GM21737 (cell line): ENCODE data around the gene MEGF11.
"Not testable (repeated sequence)": the region's sequence is repeated elsewhere in the genome, so short reads cannot be mapped to it uniquely, and the experiment has no call there.

Source experiments
- ATAC-seq: cut with Tn5 transposase; IDR thresholded peaks from one replicate; pipeline ENCODE4 v1.9.1; 2021; ENCODE audit warnings: mild to moderate bottlenecking, moderate library complexity; ENCODE audit not compliant: unreplicated experiment

The MEGF11 gene

DNA sequence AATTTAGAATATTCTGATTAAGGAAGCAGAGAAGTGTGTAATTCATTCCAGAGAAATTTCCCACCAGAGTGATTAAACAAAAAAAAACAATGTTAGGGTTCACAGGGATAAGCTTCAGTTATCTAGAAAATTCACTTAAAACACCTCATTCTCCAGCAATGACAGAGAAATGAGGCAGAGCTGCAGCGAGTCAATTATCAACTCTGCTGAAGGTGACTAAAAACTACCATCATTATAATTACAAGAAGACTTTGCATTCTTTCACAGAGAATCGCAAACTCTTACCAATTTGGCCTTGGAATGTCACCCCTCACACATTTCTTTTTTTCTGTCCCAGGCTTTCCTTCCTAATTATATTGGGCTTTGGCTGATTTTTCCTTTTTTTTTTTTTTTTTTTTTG is 267.1 kb downstream of the MEGF11 start:
- no peak for ATAC-seq

DNA sequence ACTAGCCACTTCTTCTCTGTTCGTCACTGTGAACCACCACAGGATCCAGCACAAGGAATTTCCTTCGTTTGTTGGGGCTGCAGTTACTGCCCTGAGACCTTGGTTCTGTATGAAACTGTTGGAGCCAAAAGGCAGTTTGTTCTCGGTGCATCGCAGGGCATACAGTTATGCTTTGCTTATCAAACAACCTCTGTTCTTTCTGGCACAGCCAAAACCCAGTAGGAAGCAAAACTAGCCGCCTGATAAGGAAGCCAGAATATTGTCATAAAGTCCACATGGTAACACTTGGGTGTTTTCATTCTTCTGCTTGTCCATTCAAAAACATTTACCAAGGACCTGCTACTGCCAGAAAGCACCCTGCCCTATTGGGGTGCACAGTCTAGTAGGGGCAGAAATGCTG is 268.2 kb downstream of the MEGF11 start:
- ATAC-seq: no peak

DNA sequence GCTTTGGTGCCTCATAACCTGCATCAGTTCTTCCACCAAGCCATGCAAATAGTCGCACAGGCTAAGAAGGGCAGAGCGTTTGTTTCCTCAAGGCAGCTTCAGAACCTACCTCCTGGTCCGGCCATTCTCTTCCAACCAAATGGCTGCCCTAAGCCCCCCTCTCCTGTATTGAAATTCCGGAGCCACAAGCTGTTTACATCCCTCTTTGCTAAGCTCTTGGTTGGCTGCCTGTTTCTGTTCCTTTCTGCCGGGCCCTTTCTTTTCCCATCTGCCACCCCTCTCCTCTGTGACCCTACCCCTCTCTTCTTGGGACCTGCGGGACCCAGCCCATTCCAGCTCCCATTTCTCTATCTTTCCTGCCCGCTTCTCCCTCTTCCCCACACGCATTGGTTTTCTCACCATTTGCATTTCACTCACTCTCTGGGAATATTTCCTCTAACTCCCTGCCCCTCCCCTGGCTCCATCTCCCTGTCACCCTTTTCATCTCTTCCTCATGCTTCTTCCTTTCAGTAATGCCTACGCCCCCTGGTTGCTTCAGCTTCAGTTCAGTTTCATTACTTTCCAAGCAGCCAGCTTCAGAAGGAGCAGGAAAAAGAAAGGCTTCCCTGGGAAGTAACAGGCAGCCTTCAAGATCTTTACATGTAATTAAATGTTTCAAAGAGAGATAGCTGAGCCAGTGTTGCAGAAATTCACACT is 270.8 kb downstream of the MEGF11 start:
- no peak for ATAC-seq

DNA sequence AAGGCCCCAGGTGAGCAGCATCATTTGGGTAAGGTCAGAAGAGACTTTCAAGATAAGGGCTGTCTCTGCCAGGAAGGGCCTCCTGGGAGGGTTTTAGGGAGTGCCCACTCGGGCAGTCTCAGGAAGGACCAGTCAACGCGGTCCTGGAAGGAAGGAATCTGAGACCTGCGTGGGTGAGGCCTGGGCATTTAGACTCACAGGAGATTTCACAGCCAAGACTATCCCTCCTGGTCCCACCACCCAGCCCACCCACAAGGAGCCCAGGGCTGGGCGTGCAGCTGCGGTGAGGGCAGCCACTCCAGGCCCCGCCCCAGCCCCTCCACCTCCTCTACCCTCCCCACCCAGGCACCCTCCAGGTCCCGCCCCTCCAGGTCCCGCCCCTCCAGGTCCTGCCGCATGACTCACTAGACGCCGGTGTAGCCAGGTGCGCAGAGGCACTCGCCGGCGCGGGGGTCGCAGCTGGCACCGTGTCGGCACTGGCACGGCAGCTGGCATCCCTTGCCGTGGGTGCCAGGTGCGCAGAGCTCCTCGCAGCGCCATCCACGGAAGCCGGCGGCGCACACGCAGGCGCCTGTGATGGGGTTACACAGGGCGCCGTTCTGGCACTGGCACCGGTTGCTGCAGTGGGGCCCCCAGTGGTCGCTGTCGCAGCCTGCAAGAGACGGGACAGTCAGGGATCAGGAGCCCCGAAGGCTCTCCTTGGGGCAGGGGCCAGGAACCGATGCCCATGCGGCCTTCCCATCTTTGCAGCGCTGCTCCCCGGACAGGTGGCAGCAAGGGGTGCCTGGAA is 271.5 kb downstream of the MEGF11 start:
- ATAC-seq: no peak

DNA sequence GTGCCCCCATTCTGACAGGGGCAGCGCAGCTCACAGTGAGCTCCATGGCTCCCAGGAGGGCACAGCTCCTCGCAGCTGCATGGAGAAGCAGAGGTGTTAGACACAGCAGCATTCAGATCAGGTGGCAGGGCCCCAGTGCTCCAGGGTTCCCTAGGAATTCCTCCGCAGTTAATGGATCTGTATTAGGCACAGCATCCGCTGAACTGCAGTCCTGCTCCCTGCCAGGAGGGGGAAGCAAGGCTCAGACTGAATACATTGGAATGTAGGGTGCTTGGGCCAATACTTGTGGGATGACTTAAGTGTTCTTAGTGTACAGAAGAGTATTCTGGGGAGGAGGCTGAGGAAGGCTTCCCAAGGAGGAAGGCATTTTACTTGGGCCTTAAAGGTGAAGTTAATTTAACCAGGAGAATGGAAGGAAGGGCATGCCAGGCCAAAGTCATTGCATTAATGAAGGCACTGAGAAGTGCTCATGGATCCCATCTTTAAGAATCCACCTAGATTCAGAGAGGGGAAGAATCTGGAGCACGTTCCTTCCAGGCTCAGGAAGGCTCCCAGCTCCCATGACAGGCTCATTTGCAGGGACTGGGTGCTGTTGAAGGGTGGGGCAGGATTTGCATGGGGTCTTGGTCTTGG is 272.6 kb downstream of the MEGF11 start:
- no peak for ATAC-seq

DNA sequence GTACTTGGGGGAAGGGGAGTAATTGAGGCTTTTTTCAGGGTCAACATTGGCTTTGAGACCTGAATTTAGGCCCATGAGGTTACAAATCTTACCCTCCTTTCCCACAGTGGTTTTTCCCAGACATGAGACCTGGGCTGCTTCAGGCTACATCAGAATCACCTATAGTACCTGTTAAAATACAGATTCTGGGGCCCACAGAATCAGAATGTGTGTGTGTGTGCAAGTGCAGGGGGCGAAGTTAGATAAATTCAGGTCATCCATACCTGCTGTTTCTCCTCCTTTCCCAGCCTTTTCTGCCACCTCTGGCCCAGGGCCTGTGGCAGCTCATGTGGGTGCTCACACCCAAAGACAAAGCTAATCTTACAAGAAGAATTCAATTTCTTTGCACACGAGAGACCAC is 273.7 kb downstream of the MEGF11 start:
- ATAC-seq: no peak

DNA sequence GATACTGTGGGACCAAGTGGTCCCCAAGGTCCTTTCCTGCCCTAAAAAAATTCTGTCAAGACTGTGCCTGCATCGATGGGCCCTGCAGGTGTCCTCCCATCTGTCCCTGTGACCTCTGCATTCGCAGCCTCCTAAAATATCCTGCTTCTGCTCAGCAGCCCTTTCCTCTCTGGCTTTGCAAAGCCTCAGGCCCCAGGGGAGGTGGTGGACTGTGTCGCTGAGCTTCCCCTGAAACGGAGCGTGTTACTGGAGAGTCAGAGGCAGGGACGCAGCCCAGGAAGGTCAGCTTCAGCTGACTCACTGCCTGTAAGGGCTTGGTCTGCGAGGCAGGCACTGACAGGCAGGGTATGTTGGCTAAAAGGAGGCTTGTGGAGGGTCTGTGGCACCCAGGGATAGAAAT is 274.2 kb downstream of the MEGF11 start:
- ATAC-seq: no peak

DNA sequence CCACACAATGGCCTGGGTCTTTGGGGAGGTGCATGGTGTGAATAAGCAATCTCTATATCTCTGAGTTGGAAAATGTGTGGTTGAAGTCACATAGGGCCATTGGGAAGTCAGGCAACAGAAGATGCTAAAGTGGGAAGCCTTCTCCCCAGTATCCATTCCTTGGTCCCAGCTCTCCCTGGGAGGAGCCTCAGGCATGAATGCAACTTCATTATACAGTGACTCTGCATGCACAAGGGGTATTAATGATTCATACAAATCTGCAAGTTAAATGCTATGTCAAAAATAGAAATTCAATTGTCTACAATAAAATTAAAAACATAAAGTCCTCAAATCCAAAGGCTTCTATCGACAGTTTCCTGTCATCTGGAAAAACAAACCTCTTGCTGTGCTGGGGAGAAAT is 275.4 kb downstream of the MEGF11 start:
- ATAC-seq: no peak

DNA sequence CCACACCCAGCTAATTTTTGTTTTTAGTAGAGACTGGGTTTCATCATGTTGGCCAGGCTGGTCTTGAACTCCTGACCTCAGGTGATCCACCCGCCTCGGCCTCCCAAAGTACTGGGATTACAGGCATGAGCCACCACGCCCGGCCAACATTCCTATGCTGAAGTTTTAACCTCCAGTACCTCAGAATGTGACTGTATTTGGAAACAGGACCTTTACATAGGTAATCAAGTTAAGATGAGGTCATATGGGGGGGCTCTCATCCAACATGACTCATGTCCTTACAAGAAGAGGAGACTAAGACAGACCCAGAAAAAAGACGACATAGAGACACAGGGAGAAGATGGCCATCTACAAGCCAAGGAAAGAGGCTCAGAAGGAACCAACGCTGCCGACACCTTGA is 277.4 kb downstream of the MEGF11 start:
- ATAC-seq: not testable (repeated sequence)

DNA sequence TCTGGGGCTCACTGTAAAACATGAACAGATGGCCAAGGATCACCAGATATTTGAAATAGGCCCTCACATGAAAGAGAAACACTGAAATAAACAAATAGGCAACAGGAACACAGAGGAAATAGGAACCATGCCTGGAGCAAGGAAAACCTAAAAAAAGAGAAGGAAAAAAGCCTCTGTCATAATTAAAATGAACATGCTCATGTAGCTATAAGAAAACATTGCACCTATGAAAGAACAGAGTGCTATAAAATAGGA is 281.9 kb downstream of the MEGF11 start:
- no peak for ATAC-seq

DNA sequence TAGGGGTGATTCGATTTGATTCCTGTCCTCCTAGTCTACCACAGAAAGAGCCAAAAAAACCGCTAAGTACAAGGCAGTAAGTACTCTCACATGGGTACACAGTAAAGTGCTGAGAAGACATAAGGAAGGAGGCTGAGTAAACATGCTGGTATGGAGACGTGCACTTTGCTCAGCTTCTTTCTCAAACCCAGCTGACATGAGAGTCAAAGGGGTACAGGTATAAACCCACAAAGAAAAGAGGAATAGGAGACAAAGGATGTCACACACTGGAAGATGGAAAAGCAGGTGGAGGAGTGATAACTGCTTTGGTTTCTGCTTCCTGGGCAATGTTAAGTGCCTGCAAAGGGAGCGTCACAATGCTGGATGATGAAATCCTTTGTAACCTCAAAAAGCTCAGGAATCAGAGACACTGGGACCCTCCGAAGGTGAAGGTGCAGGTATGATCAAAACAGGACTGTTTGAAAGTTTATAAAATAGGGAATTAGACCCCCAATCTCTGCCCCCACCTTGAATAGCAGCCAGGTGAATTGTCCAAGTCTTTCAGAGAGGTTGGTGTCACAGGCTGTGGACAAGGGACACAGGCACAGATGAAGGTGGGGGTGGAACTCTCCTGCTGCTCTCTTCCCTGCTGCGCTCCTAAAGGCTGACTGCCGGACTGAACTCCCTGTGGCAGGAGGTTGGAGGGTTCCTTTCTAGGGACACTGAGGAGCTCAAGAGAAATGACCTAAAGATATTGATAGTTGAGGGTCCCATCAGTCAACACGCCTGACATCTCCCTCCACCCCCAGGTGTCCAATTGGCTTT is 282.4 kb downstream of the MEGF11 start:
- no peak for ATAC-seq

DNA sequence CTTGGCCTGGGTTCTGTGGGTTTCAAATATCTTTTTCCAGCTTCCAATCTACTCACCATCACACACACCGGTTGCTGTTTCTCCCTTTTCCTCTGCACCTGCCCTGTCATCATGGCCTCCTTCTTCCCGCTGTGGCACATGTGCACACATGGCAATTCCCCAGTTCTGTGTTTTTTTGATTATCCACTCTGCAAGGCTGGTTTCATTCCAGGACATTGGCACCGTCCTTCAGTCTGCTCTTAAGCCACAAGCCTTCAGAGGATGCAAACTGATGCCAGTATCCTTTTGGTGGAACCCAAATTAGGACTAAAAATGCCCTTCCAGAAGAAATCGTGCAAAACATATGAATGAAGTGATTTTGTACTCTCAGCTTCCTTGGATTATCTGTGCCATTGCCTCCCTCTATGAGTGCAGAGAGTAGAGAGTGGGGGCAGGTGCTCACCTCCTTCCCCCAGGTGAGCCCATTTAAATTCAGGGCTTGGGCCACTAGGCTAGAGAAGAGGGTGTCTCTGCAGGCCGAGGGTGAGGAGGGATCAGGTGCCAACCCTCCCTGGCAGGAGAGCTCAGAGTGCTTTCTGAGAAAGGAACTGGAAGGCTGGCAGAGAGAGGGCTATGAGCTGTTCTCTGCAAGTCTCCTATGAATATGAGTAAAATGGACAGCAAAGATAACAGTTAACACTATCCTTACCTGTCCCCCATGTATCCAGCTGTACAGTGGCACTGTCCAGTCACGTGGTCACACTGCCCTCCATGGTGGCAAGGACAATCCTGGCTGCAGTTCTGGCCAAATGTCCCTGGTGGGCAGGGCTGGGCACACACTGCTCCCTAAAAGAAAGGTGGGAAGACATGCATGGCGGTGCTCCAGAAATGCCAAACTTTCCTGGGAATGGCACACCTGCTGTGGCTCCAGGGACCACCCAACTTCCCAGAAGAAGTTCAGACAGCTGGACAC is 283.4 kb downstream of the MEGF11 start:
- ATAC-seq: no peak

DNA sequence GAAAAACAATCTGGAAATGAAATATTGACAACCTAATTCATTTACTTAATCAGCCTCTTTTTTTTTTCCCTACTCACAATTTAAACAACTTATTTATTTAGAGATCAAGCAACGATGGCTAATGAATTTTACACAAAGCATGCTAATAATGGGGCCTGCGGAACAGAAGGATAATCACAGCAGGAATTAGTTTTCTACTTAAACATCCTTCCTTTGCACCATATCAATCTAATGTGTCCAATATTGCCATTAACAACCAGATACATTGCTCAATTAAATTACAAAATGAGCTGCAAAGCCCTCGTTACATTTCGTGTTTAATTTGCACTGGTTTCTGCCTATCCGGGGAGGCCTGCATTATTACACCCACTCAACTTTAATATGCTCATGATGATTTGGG is 285.0 kb downstream of the MEGF11 start:
- no peak for ATAC-seq

DNA sequence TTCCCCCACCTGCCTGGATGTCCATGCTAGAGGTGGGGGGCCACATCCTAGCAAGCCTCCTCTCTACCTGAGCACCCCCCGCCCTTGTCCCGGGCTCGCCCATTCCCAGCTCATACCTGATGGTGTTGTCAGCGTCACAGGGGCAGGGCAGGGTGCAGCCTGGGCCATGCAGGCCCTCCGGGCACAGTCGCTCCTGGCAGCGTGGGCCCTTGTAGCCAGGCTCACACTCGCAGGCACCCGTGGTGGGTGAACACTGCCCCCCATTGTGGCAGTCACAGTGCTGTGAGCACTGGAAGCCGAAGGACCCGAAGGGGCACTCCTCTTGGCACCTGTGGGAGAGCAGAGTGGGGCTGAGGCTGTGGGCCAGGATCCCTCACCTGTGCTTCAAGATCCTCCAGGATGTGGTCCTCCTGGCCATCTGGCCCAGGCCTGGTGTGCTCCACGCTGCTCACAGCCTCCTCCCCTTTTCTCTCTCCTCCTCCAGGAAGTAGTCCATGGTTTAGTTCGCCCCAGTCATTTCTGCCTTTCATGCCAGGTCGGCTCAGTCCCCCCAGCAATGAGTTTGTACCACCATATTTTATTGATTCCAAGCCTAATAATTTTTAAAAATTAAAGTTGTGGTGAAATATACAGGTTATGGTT is 288.6 kb downstream of the MEGF11 start:
- ATAC-seq: no peak

DNA sequence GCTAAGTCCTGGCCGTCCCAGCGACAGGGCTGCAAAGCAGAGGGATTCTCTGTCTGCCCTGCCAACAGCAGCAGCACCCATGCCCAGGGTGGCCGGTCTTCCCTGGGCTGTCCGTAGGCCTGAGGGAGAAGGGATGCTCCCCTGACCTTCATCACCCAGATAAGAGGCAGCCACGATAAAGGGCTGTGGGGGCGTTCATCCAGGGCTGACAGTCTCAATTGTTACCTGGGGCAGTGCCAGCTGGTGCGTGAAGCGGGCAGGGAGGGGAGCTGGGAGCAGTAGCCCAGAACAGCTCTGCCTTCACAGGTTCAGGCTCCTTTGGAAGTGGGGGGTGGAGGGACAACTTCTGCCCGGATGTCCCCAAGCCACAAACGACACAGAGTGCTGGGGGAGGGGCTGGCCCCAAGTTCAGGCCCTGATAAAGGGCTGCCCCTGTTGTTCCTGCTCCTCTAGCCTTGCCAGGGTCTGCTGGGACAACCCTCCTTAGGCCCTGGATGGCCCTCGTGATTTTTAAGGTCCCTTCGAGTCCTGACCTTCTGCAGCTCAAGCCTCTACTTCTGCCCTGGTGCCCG is 289.6 kb downstream of the MEGF11 start:
- ATAC-seq: no peak

DNA sequence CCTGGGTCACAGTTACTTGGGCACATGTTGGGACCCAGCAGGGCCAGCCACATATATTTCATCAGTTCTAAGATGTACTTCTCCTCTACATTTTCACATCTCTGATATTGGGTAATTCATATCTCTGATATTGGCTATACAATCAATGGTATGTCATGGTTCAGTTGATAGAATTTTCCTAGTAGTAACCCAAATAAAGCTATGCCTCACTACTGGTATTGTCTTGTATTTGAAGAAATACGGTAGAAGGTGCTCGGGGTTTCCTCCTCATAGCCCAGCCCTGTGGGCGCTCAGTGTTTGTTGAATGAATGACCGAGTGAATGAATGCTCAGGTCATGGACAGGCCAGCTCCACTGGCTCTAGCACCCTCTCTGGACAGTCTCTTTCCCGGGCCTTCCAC is 290.2 kb downstream of the MEGF11 start:
- ATAC-seq: no peak

DNA sequence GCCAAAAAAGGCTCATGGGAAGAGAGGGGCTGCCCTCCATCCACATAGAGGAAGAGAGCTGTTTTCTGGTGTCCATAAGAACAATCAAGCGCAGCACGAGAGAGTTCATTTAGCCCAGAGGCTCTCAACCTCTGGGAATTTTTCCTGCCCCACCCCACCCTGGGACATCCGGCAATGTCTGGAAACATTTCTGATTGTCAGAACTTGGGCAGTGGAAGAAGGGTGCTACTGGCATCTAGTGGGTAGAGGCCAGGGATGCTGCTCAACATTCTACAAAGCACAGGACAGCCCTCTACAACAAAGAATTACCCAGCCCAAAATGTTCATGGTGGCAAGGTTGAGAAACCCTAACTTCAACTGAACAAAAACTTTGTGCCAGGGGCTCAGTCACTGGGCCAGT is 291.4 kb downstream of the MEGF11 start:
- no peak for ATAC-seq

DNA sequence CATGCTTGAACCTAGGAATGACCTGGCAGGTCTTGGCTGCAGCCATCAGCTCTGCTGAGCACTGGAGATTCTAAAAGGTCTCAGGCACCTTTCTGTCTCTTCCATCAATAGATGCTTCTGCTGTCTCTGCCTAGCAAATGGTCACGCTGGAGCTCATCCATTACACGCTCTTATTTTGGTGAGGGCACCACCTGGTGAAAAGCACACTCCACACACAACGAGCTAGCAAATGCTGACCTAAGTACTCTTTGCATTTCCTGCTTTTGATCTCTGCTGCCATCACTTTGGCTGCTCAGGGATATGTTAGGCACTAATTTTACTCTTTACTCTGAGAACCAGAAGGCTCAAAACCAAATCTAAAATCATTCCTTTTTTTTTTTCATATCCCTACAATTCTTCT is 293.0 kb downstream of the MEGF11 start:
- no peak for ATAC-seq

DNA sequence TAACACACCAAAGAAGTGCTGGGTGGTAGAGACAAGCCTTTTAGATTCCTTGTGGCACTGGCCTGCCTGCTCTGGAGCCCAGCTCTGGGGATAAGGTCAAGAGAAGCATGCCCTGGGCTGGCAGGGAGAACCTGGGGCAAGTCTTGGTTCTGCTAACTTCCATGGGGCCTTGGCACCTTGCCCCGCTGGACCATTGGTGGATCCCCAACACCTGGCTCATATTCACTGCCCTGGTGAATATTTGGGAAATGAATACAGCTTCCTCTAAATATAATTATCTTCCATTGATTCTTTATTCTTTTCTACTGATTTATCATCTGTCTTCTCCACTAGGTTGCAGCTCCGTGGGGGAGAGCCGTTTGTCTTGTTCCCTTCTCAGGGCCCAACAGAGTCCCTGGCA is 294.7 kb downstream of the MEGF11 start:
- ATAC-seq: no peak

DNA sequence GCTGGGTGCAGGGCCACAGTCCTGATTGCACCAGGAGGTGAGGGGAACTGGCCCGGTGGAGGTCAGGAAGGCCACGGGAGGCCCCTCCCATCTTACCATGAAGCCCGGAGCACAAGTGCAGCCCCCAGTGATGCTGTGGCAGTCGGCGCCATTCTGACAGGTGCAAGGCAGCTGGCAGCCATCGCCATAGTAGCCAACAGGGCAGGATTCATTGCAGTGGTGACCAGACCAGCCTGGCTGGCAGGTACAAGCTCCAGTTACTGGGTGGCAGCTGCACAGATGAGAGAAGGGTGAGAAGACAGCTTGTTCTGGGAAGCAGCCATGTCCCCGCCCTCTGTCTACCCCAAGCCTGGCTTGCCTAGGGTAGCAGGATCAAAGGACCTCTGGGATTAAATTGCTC is 296.1 kb downstream of the MEGF11 start:
- ATAC-seq: no peak
